Activated CD4-positive, alpha-beta T cell treated with anti-CD3 and anti-CD28 coated beads for 36 hours (primary cell): ENCODE results near the gene SOCS4. TPM values are rescaled to one million over a fixed set of nuclear protein-coding genes. Genes with fewer than 3 reads are reported as not detected.

ENCODE experiments used
- ATAC-seq: fragments of 200-7000 bp; cut with Tn5 transposase; one replicate; pipeline ENCODE4 v1.10.0; 2021; ENCODE audit warnings: mild to moderate bottlenecking, moderate library complexity
- CTCF ChIA-PET: fragments of 350-600 bp; sonication (Branson Sonifier 250); formaldehyde crosslinking; loops from one replicate; lab custom pipeline; 2021; ENCODE audit warnings: antibody characterized with exemption; lab: Charles Lee
- POLR2A ChIA-PET: fragments of 350-600 bp; sonication (Branson Sonifier 250); formaldehyde crosslinking; loops from one replicate; lab custom pipeline; 2021; ENCODE audit warnings: antibody characterized with exemption, inconsistent platforms; lab: Charles Lee
- DNase-seq: peaks from one replicate; pipeline ENCODE4 v3.0.0-alpha.2; 2020
- H3K27ac Mint-ChIP-seq: one replicate; pipeline ENCODE4 v1.8.0; 2021; ENCODE audit warnings: mixed read lengths
- H3K27me3 Mint-ChIP-seq: one replicate; pipeline ENCODE4 v1.8.0; 2021; ENCODE audit warnings: mixed read lengths
- H3K36me3 Mint-ChIP-seq: one replicate; pipeline ENCODE4 v1.8.0; 2021; ENCODE audit warnings: low read depth, mixed read lengths
- H3K4me1 Mint-ChIP-seq: one replicate; pipeline ENCODE4 v1.8.0; 2021; ENCODE audit warnings: mixed read lengths
- H3K4me3 Mint-ChIP-seq: one replicate; pipeline ENCODE4 v1.8.0; 2021; ENCODE audit warnings: mild to moderate bottlenecking, moderate library complexity, mixed read lengths
- H3K9me3 Mint-ChIP-seq: one replicate; pipeline ENCODE4 v1.8.0; 2021; ENCODE audit warnings: low read depth, mixed read lengths
- intact Hi-C, 2 experiments: fragments of 100-400 bp; cut with DNase I in 1 of 2; cut with micrococcal nuclease in 1 of 2; formaldehyde crosslinking; loops; one replicate each; pipeline versions ENCODE4 v1.14.2 to v1.15.1; 2022 to 2024; cut with DNase I, micrococcal nuclease
- total RNA-seq, 2 experiments: library from RNA; stranded (reverse); gene quantifications; one replicate each; pipeline ENCODE4 v1.2.3, GENCODE V29; 2021

The SOCS4 gene
- total RNA-seq, 2 experiments from 2014 or later: 18.4 to 21.3 TPM

DNA sequence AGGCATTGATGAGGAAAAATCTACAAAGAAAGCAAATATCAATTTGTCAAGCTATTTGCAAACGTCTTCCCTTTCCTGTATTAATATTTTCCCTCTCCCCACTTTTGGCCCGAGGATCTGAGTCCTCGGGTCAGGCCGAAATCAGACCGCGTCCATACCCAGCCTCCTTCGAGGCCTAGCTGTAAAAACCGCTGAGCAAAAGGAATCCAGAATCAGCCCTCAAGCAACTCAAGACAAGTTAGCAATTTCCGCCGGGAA, 24.1 kb downstream of the SOCS4 start:
- no peaks in the 10 kb centered on the region for H3K27me3 Mint-ChIP-seq
- peaks cover 33% of the 10 kb centered on the region for H3K4me1 Mint-ChIP-seq
- POLR2A ChIA-PET: interaction anchor here (0.6 to 3.2 kb wide), 6 partner anchors 9 to 140 kb away, joined by 3 to 31 read pairs (median 5); partner anchors contain the start of genes SOCS4 and WDHD1
- H3K9me3 Mint-ChIP-seq: no peaks in the 10 kb centered on the region
- intact Hi-C loops: loop anchor here (1.0 to 10.0 kb wide), 11 partner anchors 24 to 654 kb away; partner anchors contain the start of genes GCH1 (in 2 of the 2), SOCS4 (in 2 of the 2), WDHD1 (in 2 of the 2) and ATG14 (in 1 of the 2)
- ATAC-seq: no peak
- H3K27ac Mint-ChIP-seq: peak overlapping the region; percentile 96
- no peak for DNase-seq
- CTCF ChIA-PET: interaction anchor here (0.6 to 2.8 kb wide), 26 partner anchors 8 to 1444 kb away, joined by 3 to 24 read pairs (median 3); partner anchors contain the start of genes SOCS4 and WDHD1
- H3K36me3 Mint-ChIP-seq: peaks cover 29% of the 10 kb centered on the region
- H3K4me3 Mint-ChIP-seq: peak overlapping the region; percentile 82

DNA sequence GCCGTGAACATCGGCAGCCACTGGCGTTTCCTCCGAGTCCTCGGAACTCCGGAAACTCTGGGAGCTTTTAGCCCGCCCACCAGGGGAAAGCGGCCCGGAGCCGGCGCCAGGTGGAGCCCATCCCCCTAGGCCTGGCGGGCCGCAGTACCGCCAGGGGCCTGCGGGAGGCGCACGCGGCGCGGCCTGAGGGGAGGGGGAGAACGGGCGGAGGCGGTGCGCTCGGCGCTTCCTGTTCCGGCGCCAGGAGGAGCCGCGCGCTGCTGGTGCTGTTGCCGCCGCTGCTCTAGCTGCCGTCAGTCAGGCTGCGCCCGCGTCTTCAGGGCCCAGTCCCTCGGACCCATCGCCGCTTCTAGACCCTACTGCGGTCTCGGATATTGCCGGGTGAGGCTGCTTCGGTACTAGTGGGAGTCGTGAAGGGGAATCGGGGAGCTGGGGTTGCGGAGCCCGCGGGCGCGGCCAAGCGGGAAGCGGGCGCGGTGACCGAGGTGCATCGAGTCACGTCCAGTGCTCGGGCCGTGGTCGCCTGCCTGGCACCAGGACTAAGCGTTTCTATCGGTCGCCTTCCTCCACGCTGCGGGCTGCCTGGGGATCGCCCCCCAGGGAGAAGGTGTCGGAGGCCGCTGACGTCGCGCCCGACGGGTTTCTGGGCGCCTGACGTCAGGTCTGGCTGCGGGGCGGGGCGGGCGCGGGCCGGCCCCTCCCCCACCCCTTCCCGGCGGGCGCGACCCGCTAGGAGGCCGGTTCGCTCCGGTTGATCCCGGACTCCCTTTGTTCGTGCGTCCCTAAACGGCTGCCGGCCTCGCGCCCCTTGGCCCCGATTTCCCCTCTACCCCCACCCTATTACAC, 24.6 kb downstream of the SOCS4 start, which contains the start of gene MAPK1IP1L:
Gene MAPK1IP1L, plus strand, starts transcription at position 225 of the 846 bp plus-strand sequence. CDS start 10,037 bp downstream, outside the sequence.
- peaks cover 29% of the 10 kb centered on the region for H3K36me3 Mint-ChIP-seq
- H3K9me3 Mint-ChIP-seq: no peaks in the 10 kb centered on the region
- CTCF ChIA-PET: interaction anchor here (0.6 to 2.8 kb wide), 28 partner anchors 8 to 1443 kb away, joined by 3 to 24 read pairs (median 3); partner anchors contain the start of genes SOCS4 and WDHD1
- H3K27me3 Mint-ChIP-seq: no peaks in the 10 kb centered on the region
- DNase-seq: peak; percentile 95
- H3K27ac Mint-ChIP-seq: peak within 1 kb of the TSS; percentile 96
- H3K4me3 Mint-ChIP-seq: peak within 1 kb of the TSS; percentile 82
- ATAC-seq: peak; percentile 94
- intact Hi-C loops: loop anchor here (1.0 to 10.0 kb wide), 14 partner anchors 17 to 654 kb away; partner anchors contain the start of genes GCH1 (in 2 of the 2), SOCS4 (in 2 of the 2), WDHD1 (in 2 of the 2) and ATG14 (in 1 of the 2)
- H3K4me1 Mint-ChIP-seq: peaks cover 33% of the 10 kb centered on the region
- POLR2A ChIA-PET: interaction anchor here (0.6 to 3.2 kb wide), 8 partner anchors 9 to 139 kb away, joined by 3 to 31 read pairs (median 5); partner anchors contain the start of genes SOCS4 and WDHD1

DNA sequence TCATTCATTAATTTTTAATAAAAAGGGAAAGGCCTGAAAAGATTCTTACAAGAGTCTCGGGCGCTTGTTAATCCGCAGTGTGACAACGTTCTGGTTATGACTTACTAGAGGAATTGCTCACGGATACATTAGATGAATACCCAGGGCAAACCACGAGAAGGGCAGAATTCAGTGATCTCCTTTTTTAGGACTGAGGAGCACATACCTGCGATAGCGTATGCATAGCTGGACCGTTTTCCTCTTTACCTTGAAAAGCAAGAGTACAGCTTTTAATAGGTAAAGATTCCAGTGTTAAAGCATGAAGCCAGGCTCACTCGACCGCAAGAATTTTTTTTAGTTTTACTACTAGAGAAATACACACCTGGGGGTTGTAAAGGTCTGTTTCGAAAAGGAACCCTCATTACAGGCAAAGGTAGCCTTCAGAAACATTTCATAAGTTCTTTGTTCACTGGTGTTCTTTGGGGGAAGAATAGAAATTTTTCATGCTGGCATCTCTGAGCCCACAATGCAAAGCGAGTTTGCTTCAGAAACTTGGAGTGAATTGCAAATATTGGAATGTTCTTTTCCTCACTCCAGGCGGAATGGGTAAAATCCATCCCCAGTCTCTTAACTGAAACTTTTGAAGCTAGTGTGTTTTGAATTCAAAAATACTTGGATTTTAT, 25.4 kb downstream of the SOCS4 start:
- CTCF ChIA-PET: interaction anchor here (0.6 to 2.8 kb wide), 12 partner anchors 10 to 378 kb away, joined by 3 to 24 read pairs (median 4); partner anchors contain the start of genes SOCS4 and WDHD1

GRCh38 chr14:55053018-55053417, 26.0 kb downstream of the SOCS4 start:
- peaks cover 35% of the 10 kb centered on the region for H3K36me3 Mint-ChIP-seq
- peak overlapping the region; percentile 82 for H3K4me3 Mint-ChIP-seq
- DNase-seq: no peak
- ATAC-seq: no peak
- intact Hi-C loops: loop anchor here (2.0 to 10.0 kb wide), 5 partner anchors 16 to 656 kb away; partner anchors contain the start of genes ATG14 (in 1 of the 2), CDKN3 (in 1 of the 2), GCH1 (in 1 of the 2) and SAMD4A (in 1 of the 2)
- H3K9me3 Mint-ChIP-seq: no peaks in the 10 kb centered on the region
- ChIA-PET CTCF (interaction anchor here (0.9 to 2.8 kb wide), 5 partner anchors 13 to 108 kb away, joined by 3 to 9 read pairs (median 3); no protein-coding TSS in a partner anchor), POLR2A (interaction anchor here (0.8 to 3.2 kb wide), 5 partner anchors 13 to 45 kb away, joined by 3 to 31 read pairs (median 8); partner anchors contain the start of genes SOCS4 and WDHD1)
- H3K27me3 Mint-ChIP-seq: no peaks in the 10 kb centered on the region
- peak overlapping the region; percentile 96 for H3K27ac Mint-ChIP-seq
- H3K4me1 Mint-ChIP-seq: peaks cover 36% of the 10 kb centered on the region

More for the DNA sequence above, 25.4 kb downstream of the SOCS4 start:
- POLR2A ChIA-PET: interaction anchor here (0.7 to 3.2 kb wide), 7 partner anchors 8 to 137 kb away, joined by 3 to 31 read pairs (median 6); partner anchors contain the start of genes SOCS4 and WDHD1
- no peaks in the 10 kb centered on the region for H3K27me3 Mint-ChIP-seq
- DNase-seq (no peak), ATAC-seq (peak; percentile 30)
- no peaks in the 10 kb centered on the region for H3K9me3 Mint-ChIP-seq
- peaks cover 31% of the 10 kb centered on the region for H3K36me3 Mint-ChIP-seq
- H3K4me3 Mint-ChIP-seq: peak overlapping the region; percentile 82
- peaks cover 33% of the 10 kb centered on the region for H3K4me1 Mint-ChIP-seq
- H3K27ac Mint-ChIP-seq: peak overlapping the region; percentile 96
- intact Hi-C loops: loop anchor here (1.0 to 10.0 kb wide), 7 partner anchors 16 to 655 kb away; partner anchors contain the start of genes ATG14 (in 1 of the 2), CDKN3 (in 1 of the 2), GCH1 (in 1 of the 2) and KTN1 (in 1 of the 2)

GRCh38 chr14:55053500-55053899, 26.5 kb downstream of the SOCS4 start:
- intact Hi-C loops: loop anchor here (2.0 to 10.0 kb wide), 5 partner anchors 15 to 656 kb away; partner anchors contain the start of genes ATG14 (in 1 of the 2), CDKN3 (in 1 of the 2), GCH1 (in 1 of the 2) and SAMD4A (in 1 of the 2)
- Mint-ChIP-seq H3K9me3 (no peaks in the 10 kb centered on the region), H3K4me3 (peak overlapping the region; percentile 82), H3K27me3 (no peaks in the 10 kb centered on the region), H3K4me1 (peaks cover 40% of the 10 kb centered on the region), H3K27ac (peak overlapping the region; percentile 96), H3K36me3 (peaks cover 39% of the 10 kb centered on the region)
- DNase-seq (no peak), ATAC-seq (no peak)
- CTCF ChIA-PET: interaction anchor here (0.9 to 2.8 kb wide), 3 partner anchors 12 to 32 kb away, joined by 3 to 9 read pairs (median 4); no protein-coding TSS in a partner anchor
- POLR2A ChIA-PET: interaction anchor here (0.8 to 3.2 kb wide), 5 partner anchors 12 to 45 kb away, joined by 3 to 31 read pairs (median 8); partner anchors contain the start of genes SOCS4 and WDHD1

- ChIA-PET POLR2A (interaction anchor here (0.6 kb wide), 1 partner anchor 375 kb away, joined by 4 read pairs; no protein-coding TSS in a partner anchor), CTCF (interaction anchor here (0.6 kb wide), 1 partner anchor 619 kb away, joined by 5 read pairs; no protein-coding TSS in a partner anchor)
- no peak overlapping the region for H3K4me3 Mint-ChIP-seq
- peaks cover 39% of the 10 kb centered on the region for H3K36me3 Mint-ChIP-seq
- no peak overlapping the region for H3K27ac Mint-ChIP-seq
- ATAC-seq: no peak
- no peak for DNase-seq
- H3K9me3 Mint-ChIP-seq: no peaks in the 10 kb centered on the region
- no peaks in the 10 kb centered on the region for H3K27me3 Mint-ChIP-seq
- intact Hi-C loops: loop anchor here (5.0 to 10.0 kb wide), 4 partner anchors 149 to 657 kb away; partner anchors contain the start of genes ATG14 (in 1 of the 2), CDKN3 (in 1 of the 2), GCH1 (in 1 of the 2) and SAMD4A (in 1 of the 2)
- peaks cover 40% of the 10 kb centered on the region for H3K4me1 Mint-ChIP-seq
Measured at GRCh38 chr14:55054098-55054497, 27.1 kb downstream of the SOCS4 start.

DNA sequence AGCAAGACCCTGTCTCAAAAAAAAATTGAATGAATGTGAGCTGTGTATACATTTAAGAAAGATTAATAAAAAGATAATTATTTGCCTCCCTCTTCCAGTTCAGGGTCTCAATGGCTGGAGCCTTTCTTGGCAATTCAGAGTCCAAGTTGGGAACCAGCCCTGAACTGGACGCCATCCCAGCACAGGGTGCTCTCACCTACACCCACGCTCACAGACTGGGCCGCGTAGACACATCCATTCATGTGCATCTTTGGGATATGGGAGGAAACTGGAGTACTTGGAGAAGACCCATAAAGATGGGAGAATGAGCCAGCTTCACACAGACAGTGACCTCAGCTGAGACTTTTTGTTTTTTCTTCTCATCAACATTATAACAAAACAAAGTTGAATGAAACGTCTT, 30.9 kb downstream of the SOCS4 start:
- ATAC-seq: no peak
- H3K4me1 Mint-ChIP-seq: peaks cover 37% of the 10 kb centered on the region
- intact Hi-C loops: loop anchor here (10.0 kb wide), 2 partner anchors 153 to 493 kb away; partner anchors contain the start of genes GCH1 (in 1 of the 2) and SAMD4A (in 1 of the 2)
- DNase-seq: no peak
- no peak overlapping the region for H3K27ac Mint-ChIP-seq
- ChIA-PET CTCF (no interaction called here), POLR2A (interaction anchor here (0.6 to 1.1 kb wide), 2 partner anchors 14 to 504 kb away, joined by 3 read pairs; no protein-coding TSS in a partner anchor)
- H3K27me3 Mint-ChIP-seq: no peaks in the 10 kb centered on the region
- H3K9me3 Mint-ChIP-seq: no peaks in the 10 kb centered on the region
- H3K36me3 Mint-ChIP-seq: peaks cover 50% of the 10 kb centered on the region
- no peak overlapping the region for H3K4me3 Mint-ChIP-seq

GRCh38 chr14:55059333-55059732, 32.3 kb downstream of the SOCS4 start:
- CTCF ChIA-PET: interaction anchor here (0.5 to 1.0 kb wide), 5 partner anchors 8 to 154 kb away, joined by 3 to 4 read pairs (median 3); no protein-coding TSS in a partner anchor
- intact Hi-C loops: loop anchor here (10.0 kb wide), 2 partner anchors 155 to 495 kb away; partner anchors contain the start of genes GCH1 (in 1 of the 2) and SAMD4A (in 1 of the 2)
- H3K27ac Mint-ChIP-seq: no peak overlapping the region

DNA sequence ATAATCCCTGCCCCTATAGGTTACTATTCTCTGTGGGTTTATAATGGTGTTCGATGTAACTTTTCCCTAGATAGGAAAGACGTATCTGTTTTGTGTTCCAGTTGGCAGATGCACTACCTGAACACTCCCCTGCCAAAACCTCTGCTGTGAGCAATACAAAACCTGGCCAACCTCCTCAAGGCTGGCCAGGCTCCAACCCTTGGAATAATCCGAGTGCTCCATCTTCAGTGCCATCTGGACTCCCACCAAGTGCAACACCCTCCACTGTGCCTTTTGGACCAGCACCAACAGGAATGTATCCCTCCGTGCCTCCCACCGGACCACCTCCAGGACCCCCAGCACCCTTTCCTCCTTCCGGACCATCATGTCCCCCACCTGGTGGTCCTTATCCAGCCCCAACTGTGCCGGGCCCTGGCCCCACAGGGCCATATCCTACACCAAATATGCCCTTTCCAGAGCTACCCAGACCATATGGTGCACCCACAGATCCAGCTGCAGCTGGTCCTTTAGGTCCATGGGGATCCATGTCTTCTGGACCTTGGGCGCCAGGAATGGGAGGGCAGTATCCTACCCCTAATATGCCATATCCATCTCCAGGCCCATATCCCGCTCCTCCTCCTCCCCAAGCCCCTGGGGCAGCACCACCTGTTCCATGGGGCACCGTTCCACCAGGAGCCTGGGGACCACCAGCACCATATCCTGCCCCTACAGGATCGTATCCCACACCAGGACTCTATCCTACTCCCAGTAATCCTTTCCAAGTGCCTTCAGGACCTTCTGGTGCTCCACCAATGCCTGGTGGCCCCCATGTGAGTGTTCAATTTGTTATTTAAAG, 35.7 kb downstream of the SOCS4 start:
- Mint-ChIP-seq H3K4me1 (peaks cover 19% of the 10 kb centered on the region), H3K36me3 (peaks cover 63% of the 10 kb centered on the region), H3K4me3 (no peak overlapping the region), H3K9me3 (no peaks in the 10 kb centered on the region), H3K27me3 (no peaks in the 10 kb centered on the region), H3K27ac (no peak overlapping the region)
- CTCF ChIA-PET: no interaction called here
- intact Hi-C loops: no loop called here
- POLR2A ChIA-PET: interaction anchor here (1.0 kb wide), 1 partner anchor 9 kb away, joined by 3 read pairs; no protein-coding TSS in a partner anchor
- DNase-seq: no peak
- no peak for ATAC-seq

More at GRCh38 chr14:55059333-55059732, 32.3 kb downstream of the SOCS4 start:
- H3K9me3 Mint-ChIP-seq: no peaks in the 10 kb centered on the region
- DNase-seq (no peak), ATAC-seq (no peak)
- POLR2A ChIA-PET: interaction anchor here (1.0 kb wide), 1 partner anchor 13 kb away, joined by 3 read pairs; no protein-coding TSS in a partner anchor
- H3K4me3 Mint-ChIP-seq: no peak overlapping the region
- H3K4me1 Mint-ChIP-seq: peaks cover 25% of the 10 kb centered on the region
- H3K36me3 Mint-ChIP-seq: peaks cover 45% of the 10 kb centered on the region
- no peaks in the 10 kb centered on the region for H3K27me3 Mint-ChIP-seq
